Hepatocyte (in vitro differentiated cells): ENCODE measurements around the gene ARHGAP10. TPM values are rescaled to one million over a fixed set of nuclear protein-coding genes. Genes with fewer than 3 reads are reported as not detected.

Experiments
- DNase-seq: peaks from one replicate; pipeline ENCODE4 v3.0.0-alpha.2; 2016; ENCODE audit warnings: low spot score
- H2AFZ ChIP-seq: fragments of 200-600 bp; sonication (generic); 2 replicates; pipeline ENCODE4 v1.6.0; 2016; ENCODE audit warnings: antibody characterized with exemption, mild to moderate bottlenecking
- H3K27ac ChIP-seq: fragments of 200-600 bp; sonication (generic); 2 replicates; pipeline ENCODE4 v1.5.1; 2016; ENCODE audit warnings: mild to moderate bottlenecking
- H3K27me3 ChIP-seq: fragments of 200-600 bp; sonication (generic); 2 replicates; pipeline ENCODE4 v1.6.1; 2016
- H3K36me3 ChIP-seq: fragments of 200-600 bp; sonication (generic); replicated peaks from 2 replicates; pipeline ENCODE4 v1.5.1; 2016; ENCODE audit warnings: low read depth; ENCODE audit not compliant: insufficient read depth
- H3K4me1 ChIP-seq: fragments of 200-600 bp; sonication (generic); 2 replicates; pipeline ENCODE4 v1.5.1; 2016; ENCODE audit warnings: mild to moderate bottlenecking, moderate library complexity; ENCODE audit not compliant: insufficient read depth
- H3K4me2 ChIP-seq: fragments of 200-600 bp; sonication (generic); 2 replicates; pipeline ENCODE4 v1.6.0; 2016
- H3K4me3 ChIP-seq: fragments of 200-600 bp; sonication (generic); 2 replicates; pipeline ENCODE4 v1.5.1; 2016; ENCODE audit warnings: mild to moderate bottlenecking
- H3K79me2 ChIP-seq: fragments of 200-600 bp; sonication (generic); 2 replicates; pipeline ENCODE4 v1.6.0; 2017; ENCODE audit warnings: mild to moderate bottlenecking
- H3K9me2 ChIP-seq: fragments of 200-600 bp; sonication (generic); replicated peaks from 2 replicates; pipeline ENCODE4 v1.6.0; 2017; ENCODE audit warnings: mild to moderate bottlenecking; ENCODE audit not compliant: insufficient read depth
- H3K9me3 ChIP-seq: fragments of 200-600 bp; sonication (generic); 2 replicates; pipeline ENCODE4 v1.5.1; 2016; ENCODE audit warnings: low read depth, mild to moderate bottlenecking
- H4K20me1 ChIP-seq: fragments of 200-600 bp; sonication (generic); 2 replicates; pipeline ENCODE4 v1.6.0; 2016; ENCODE audit warnings: mild to moderate bottlenecking; ENCODE audit not compliant: insufficient read depth, poor library complexity, severe bottlenecking
- CTCF ChIP-seq: fragments of 200-600 bp; sonication (generic); IDR thresholded peaks from 2 replicates; pipeline ENCODE4 v1.5.1; 2016; ENCODE audit warnings: antibody characterized with exemption, mild to moderate bottlenecking; ENCODE audit not compliant: poor library complexity
- EZH2 ChIP-seq: fragments of 200-600 bp; sonication (generic); IDR thresholded peaks from 2 replicates; pipeline ENCODE4 v1.6.1; 2016; ENCODE audit warnings: antibody characterized with exemption, mild to moderate bottlenecking, borderline replicate concordance
- EZH2phosphoT487 ChIP-seq: fragments of 200-600 bp; sonication (generic); IDR thresholded peaks from one replicate; pipeline ENCODE4 v1.6.1; 2018; ENCODE audit warnings: antibody characterized with exemption, mild to moderate bottlenecking, low read depth, moderate library complexity; ENCODE audit not compliant: unreplicated experiment, severe bottlenecking
- WGBS: methylation state at CpG from one replicate; pipeline ENCODE4 v1.1.6; 2016; ENCODE audit warnings: low lambda C conversion rate; ENCODE audit errors: missing lambda C conversion rate; 5-methylcytosine and 5-hydroxymethylcytosine counted together
- polyA plus RNA-seq: library from polyadenylated mRNA; unstranded; fragments of >200 nt; fragmentation: Nextera tagmentation; extraction: Ambion mirVana; gene quantifications from 2 replicates; pipeline ENCODE4 v1.2.1, GENCODE V29; 2016
- total RNA-seq: library from RNA; depleted of rRNA; stranded (reverse); fragments of >200 nt; gene quantifications from 2 replicates; pipeline ENCODE4 v1.2.3, GENCODE V29; 2014

The ARHGAP10 gene
- total and polyA plus RNA-seq, 2 experiments from 2014 or later, result 16.8 to 23.4 TPM

DNA sequence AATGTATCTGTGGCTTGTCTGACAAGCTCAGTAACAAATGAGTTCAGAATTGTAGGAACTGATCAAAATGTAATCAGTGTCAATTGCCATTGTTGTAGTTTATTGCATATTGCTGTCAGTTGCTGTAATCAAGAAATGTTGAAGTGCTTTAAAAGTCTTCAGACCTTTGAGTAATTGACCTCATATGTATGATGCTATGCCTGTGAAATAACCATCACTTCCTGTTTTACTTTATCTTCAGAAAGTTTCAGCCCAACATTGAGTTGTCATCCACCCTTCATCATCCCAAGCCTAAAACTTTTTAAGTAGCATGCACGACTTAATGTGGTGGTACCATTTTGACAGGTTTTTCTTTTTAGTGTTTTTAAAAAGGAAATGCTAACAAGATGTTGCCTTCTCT lies 212.4 kb downstream of the ARHGAP10 start:
- Histone ChIP-seq H3K27me3 (no peaks in the 10 kb centered on the region), H3K36me3 (no peaks in the 10 kb centered on the region), H2AFZ (no peak overlapping the region), H4K20me1 (no peaks in the 10 kb centered on the region), H3K9me2 (no peaks in the 10 kb centered on the region), H3K4me2 (no peak overlapping the region), H3K4me1 (peaks cover 11% of the 10 kb centered on the region), H3K9me3 (no peaks in the 10 kb centered on the region), H3K4me3 (no peak overlapping the region), H3K79me2 (no peaks in the 10 kb centered on the region), H3K27ac (no peak overlapping the region)
- no peak for TF ChIP-seq CTCF
- TF ChIP-seq EZH2, result no peak
- no peak for TF ChIP-seq EZH2phosphoT487
- 96% methylated on average over 1 of the region's 1 CpG for WGBS
- DNase-seq, result no peak

DNA sequence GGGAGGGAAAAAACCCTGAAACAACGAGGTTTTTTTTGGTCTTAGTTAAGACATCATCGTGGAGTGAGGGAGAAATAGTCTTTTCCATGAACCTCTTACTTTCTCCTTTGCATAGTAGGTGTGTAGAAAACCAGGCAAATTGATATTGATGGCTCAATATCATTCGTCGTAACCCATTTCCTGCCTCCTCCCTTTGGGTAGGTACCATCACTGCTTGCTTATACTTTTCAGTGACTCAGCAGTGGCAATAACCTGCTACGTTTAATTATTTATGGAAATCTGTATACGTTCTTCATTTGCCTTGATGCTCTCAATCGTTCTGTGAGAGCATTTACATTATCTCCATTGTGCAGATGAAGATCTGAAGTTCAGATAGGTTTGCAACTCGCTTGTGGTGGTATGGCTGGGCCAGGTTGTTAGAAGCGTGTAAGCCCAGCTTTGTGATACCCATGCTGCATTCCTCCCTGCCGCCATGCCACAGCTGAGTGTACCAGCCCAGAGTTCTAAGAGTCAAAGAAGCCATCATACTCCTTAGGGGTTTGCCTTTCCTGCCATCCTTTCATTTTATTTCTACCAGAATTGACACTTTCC lies 212.9 kb downstream of the ARHGAP10 start:
- no peaks in the 10 kb centered on the region for H3K27me3 ChIP-seq
- H3K79me2 ChIP-seq, result no peaks in the 10 kb centered on the region
- no peak overlapping the region for H3K4me3 ChIP-seq
- H3K9me3 ChIP-seq, result no peaks in the 10 kb centered on the region
- H3K36me3 ChIP-seq, result no peaks in the 10 kb centered on the region
- no peak overlapping the region for H3K4me2 ChIP-seq
- DNase-seq, result no peak
- no peak overlapping the region for H2AFZ ChIP-seq
- no peaks in the 10 kb centered on the region for H4K20me1 ChIP-seq
- H3K4me1 ChIP-seq, result peaks cover 8% of the 10 kb centered on the region
- no peaks in the 10 kb centered on the region for H3K9me2 ChIP-seq
- TF ChIP-seq CTCF (no peak), EZH2 (no peak), EZH2phosphoT487 (no peak)
- WGBS, result 95% methylated on average over 10 of the region's 10 CpGs
- no peak overlapping the region for H3K27ac ChIP-seq

DNA sequence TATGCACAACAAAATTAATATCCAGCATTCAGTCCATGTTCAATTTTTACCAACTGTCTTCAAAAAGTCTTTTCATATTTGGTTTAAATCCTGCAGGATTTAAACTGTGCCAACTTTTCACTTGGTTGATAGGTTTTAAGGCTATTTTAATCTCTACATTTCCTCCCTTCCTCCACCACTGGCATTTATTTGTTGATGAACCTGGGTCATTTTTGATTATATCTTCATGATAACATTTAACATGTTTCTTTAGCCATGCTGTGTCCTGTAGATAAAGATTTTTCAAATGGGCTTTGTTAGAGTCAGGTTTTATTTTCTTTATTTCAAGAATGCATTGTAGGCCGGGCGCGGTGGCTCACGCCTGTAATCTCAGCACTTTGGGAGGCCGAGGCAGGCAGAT lies 216.4 kb downstream of the ARHGAP10 start:
- DNase-seq, result no peak
- Histone ChIP-seq H3K79me2 (no peaks in the 10 kb centered on the region), H3K9me3 (no peaks in the 10 kb centered on the region), H3K36me3 (no peaks in the 10 kb centered on the region), H3K27ac (no peak overlapping the region), H3K9me2 (no peaks in the 10 kb centered on the region), H2AFZ (no peak overlapping the region), H4K20me1 (no peaks in the 10 kb centered on the region), H3K4me2 (no peak overlapping the region), H3K27me3 (no peaks in the 10 kb centered on the region), H3K4me3 (no peak overlapping the region), H3K4me1 (no peaks in the 10 kb centered on the region)
- WGBS, result 98% methylated on average over 5 of the region's 5 CpGs
- TF ChIP-seq EZH2, result no peak
- no peak for TF ChIP-seq EZH2phosphoT487
- TF ChIP-seq CTCF, result no peak

GRCh38 chr4:147950261-147950660 lies 218.4 kb downstream of the ARHGAP10 start:
- WGBS, result 100% methylated on average over 1 of the region's 1 CpG
- H2AFZ ChIP-seq, result no peak overlapping the region
- no peaks in the 10 kb centered on the region for H3K27me3 ChIP-seq
- H3K9me3 ChIP-seq, result no peaks in the 10 kb centered on the region
- no peaks in the 10 kb centered on the region for H3K9me2 ChIP-seq
- no peak overlapping the region for H3K27ac ChIP-seq
- no peaks in the 10 kb centered on the region for H3K36me3 ChIP-seq
- no peak overlapping the region for H3K4me3 ChIP-seq
- TF ChIP-seq CTCF (no peak), EZH2 (no peak), EZH2phosphoT487 (no peak)
- no peaks in the 10 kb centered on the region for H3K79me2 ChIP-seq
- H4K20me1 ChIP-seq, result no peaks in the 10 kb centered on the region
- no peaks in the 10 kb centered on the region for H3K4me1 ChIP-seq
- H3K4me2 ChIP-seq, result no peak overlapping the region
- no peak for DNase-seq
